RPMI8226 (cell line): ENCODE data around the gene TAF5.
"Not testable (repeated sequence)": the region's sequence is repeated elsewhere in the genome, so short reads cannot be mapped to it uniquely, and the experiment has no call there.

ENCODE experiments used
- DNase-seq: peaks from one replicate; pipeline ENCODE4 v3.0.0-alpha.2; 2015

TAF5 gene

GRCh38 chr10:103367782-103368518, at the start of gene TAF5:
Gene TAF5 (plus strand): TSS chr10:103367976. CDS start chr10:103367990, 14 bp downstream.
- peak; percentile 94 for DNase-seq

DNA sequence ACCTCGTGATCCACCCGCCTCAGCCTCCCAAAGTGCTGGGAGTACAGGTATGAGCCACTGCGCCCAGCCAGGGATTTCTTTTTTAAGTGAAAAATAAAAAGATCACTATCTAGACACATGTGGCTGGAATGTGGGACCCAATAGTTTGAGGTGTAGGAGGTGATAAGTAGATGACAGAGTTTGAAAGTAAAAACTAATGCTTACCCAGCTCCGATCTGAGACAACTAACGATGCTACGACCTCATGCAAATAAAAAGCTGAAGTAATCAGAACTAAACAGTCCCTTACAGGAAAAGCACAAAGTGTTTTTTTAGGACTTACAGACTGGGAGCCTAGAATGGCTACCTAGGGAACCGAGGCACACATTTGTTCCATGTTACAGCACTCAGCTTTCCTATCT, 39.9 kb upstream of the TAF5 start:
- DNase-seq, result no peak

DNA sequence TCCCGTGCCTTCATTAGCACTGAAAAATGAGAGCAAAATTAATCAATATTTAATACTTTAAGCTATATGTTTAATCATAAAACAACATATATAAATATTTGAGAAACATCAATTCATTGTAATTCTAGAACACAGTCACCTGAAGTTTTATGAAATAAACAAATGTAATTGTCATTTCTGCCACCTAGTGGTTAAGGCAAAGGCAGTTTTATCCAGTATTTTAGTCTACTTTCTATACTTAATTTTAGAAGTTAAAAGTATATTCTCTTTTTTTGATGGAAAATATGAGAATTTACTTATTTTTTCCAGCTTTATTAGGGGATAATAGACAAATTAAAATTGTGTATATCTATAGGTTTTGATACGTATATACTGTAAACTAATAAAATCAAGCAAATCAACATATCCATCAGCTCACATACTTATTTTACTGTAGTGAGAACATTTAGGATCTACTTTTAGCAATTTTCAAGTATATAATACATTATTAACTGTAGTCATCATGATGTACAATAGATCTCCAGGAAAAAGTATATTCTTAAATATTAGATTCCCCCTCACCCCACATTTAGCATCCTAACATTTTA, 33.7 kb upstream of the TAF5 start:
- DNase-seq, result peak; percentile 18

GRCh38 chr10:103334567-103334966, 33.2 kb upstream of the TAF5 start:
- no peak for DNase-seq

DNA sequence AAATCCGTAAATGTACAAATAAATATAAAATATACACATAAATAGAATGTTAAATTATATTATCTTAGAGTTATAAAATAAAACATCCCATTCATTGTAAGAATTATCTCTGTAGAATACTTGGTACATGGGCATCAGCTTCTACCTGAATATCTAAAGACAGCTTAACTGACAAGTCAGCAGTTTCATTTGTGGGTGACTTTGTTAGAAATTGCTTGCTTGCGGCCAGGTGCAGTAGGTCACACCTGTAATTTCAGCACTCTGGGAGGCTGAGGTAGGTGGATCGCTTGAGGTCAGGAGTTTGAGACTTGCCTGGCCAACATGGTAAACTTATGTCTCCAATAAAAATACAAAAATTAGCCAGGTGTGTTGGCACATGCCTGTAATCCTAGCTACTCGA, 31.4 kb upstream of the TAF5 start:
- DNase-seq, result peak; percentile 78

DNA sequence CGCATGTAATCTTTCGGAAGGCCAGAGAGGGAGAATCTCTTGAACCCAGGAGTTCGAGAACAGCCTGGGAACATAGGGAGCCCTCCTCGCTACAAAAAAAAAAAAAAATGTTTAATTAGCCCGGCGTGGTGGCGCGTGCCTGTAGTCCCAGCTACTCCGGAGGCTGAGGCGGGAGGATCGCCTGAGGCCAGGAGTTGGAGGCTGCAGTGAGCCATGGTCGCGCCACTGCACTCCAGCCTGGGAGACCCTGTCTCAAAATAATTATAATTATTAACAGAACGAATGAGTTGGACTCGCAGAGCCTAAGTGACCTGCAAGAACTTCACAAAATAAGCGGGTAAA, 17.6 kb upstream of the TAF5 start:
- DNase-seq, result no peak

DNA sequence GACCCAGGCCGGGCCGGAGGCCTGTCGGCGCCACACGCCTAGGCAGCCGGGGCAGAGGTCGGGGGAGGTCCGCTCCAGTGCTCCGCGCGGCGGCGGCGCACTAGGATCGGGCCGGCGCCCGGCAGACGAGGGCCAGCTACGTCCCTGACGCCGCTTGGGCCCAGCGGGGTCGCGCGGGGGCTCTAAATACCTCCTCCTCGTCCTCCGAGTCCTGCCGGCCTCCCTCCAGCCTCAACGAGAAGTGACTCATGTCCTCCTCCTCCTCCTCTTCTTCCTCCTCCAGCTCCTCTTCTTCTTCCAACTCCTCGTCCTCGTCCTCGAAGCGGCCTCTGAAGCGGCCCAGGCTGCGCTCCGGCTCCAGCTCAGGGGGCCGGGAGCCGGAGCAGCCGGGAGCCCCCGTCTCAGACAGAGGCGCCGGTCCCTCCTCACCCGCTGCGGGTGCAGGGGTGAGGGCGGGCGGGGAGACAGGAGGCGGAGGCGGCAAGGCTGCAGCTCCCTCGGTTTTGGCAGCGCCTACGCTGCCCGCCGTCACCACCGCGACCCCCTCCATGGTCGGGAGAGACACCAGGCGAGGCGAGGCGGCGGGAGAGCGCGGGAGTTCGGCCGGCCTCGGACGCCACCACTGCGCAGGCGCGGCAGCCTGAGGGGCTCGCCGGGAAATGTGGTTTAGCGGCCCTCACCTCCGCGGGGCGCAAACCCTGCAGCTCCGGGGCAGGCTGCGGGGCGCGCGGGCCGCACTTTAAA, 17.1 kb upstream of the TAF5 start, which contains the start of gene PCGF6:
Gene PCGF6 (minus strand): TSS at position 624 of the 744 bp plus-strand sequence. CDS start 74 bp downstream, at position 550.
- DNase-seq, result peak; percentile 81

GRCh38 chr10:103353281-103353680, 14.5 kb upstream of the TAF5 start:
- DNase-seq, result no peak

- not testable (repeated sequence) for DNase-seq
Observed at GRCh38 chr10:103354567-103354966, 13.2 kb upstream of the TAF5 start.

- DNase-seq, result no peak
Observed at GRCh38 chr10:103355906-103356599, 11.7 kb upstream of the TAF5 start.

DNA sequence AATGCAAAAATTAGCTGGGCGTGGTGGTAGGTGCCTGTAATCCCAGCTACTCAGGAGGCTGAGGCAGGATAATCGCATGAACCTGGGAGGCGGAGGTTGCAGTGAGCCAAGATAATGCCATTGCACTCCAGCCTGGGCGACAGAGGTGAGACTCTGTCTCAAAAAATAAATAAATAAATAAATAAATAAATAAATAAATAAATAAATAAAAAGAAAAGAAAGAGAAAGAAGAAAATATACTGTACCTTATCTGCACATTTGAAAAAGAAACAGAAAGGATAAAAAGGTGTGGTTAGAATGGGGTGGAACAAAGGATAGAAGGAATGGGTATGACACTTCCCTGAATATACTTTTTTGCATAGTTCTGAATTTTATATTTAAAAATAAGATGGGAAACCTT, 8.3 kb upstream of the TAF5 start:
- not testable (repeated sequence) for DNase-seq

- not testable (repeated sequence) for DNase-seq
Observed at GRCh38 chr10:103360791-103361190, 7.0 kb upstream of the TAF5 start.

DNA sequence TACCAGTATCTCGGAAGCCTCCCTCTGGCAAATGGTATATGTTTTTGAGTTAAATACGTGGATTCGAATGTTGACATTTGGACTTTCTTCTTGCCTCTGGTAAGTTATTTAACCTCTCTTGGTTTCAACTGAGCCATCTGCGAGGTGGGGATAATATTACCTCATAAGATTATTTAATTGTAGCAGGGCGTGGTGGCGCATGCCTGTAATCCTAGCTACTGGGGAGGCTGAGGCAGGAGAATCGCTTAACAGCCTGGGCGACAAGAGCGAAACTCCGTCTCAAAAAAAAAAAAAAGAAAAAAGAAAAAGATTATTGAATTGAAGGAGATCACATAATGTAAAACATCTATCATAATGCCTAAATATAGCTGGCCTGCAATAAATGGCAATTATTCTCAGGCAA, 396 bp upstream of the TAF5 start:
- DNase-seq, result no peak

GRCh38 chr10:103373544-103373943, 5.8 kb downstream of the TAF5 start:
- no peak for DNase-seq

DNA sequence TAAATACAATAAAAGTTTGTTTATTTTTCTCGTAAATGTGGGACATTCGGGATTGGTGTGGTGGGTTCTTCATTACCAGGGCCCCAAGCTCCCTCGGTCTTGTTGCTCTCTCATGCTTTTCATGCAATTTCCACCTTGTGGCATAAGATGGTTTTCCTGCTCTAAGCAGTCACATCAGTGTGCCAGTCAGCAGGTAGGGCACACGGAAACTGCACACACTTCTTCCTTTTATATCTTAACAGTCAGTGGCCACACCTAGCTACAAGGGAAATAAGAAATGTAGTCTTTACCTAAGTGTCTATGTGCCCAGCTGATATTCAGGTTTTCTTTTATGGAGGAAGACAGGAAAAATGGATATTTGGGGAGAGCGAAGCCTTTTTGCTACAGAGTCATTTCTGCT, 6.5 kb downstream of the TAF5 start:
- DNase-seq, result no peak

DNA sequence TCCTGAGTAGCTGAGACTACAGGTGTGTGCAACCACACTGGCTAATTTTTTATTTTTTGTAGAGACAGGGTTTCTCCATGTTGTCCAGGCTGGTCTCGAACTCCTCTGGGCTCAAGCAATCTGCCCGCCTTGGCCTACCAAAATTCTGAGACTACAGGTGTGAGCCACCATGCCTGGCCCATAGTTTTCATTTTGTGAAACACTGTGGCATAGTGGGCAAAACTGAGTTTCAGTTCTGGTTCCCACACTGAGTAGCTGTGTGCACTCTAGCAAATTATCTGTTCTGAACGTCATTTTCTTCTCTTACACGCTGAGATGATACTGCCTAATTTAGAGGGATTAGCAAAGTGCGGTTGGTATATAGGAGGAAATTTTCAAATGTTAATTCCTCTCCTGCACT, 15.0 kb downstream of the TAF5 start:
- DNase-seq, result no peak

- no peak for DNase-seq
Observed at GRCh38 chr10:103394180-103394579, 26.4 kb downstream of the TAF5 start.

DNA sequence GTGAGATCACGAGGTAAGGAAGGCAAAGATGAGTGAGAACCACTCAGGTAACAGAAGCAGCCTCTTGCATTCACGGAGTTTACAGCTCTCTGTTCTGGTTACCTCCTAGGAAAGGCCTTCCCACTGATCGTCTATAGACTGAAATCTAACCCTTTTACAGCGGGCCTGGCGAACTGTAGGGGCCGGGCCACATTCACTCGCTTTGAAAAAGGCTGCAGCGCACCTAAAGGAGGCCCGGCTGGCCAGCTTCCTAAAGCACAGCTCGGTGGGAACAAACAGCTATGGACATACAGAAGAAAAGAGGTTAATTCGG, 27.9 kb downstream of the TAF5 start:
- peak; percentile 5 for DNase-seq

DNA sequence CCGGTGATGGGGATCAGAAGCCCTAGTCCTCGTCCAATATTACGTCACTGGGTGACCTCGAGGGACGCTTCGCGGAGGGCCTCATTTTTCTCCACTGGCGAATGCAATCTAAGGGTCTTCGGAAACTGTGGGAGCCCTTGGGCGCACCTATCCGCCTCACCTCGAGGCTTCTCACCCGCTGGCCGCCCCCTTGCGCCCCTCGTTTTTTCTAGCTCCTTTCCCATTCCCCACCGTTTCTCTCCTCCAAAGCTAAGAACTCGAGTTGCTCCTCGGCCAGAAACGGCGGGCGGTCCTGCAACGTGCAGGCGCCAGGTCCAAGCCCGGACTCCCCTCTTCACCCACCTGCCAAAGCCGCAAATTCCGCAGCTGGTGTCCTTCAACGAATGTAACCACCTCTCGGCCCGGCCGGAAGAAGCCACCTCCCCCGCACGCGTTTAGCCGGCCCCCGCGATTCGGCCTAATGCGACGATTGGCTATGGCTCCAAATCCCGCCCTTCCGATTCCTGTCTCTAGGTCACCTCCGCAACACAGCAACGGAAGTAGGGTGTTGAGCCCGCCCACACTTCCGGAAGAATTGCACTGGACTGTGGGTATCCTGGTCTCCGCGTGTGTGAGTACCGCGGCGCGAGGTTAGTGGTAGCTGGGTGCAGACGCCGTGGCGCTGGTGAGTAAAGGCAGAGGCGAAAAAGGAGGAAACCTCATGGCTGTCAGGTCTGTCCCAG, 28.5 kb downstream of the TAF5 start, which contains the start of the genes ATP5MK and PDCD11:
Gene ATP5MK (minus strand): TSS at position 409 of the 722 bp plus-strand sequence. CDS start 4,018 bp downstream, outside the sequence.
Gene PDCD11 (plus strand): TSS at position 560 of the 722 bp plus-strand sequence. CDS start 1,801 bp downstream, outside the sequence.
- peak; percentile 97 for DNase-seq

- DNase-seq, result no peak
Observed at GRCh38 chr10:103396789-103397087, 29.0 kb downstream of the TAF5 start.

DNA sequence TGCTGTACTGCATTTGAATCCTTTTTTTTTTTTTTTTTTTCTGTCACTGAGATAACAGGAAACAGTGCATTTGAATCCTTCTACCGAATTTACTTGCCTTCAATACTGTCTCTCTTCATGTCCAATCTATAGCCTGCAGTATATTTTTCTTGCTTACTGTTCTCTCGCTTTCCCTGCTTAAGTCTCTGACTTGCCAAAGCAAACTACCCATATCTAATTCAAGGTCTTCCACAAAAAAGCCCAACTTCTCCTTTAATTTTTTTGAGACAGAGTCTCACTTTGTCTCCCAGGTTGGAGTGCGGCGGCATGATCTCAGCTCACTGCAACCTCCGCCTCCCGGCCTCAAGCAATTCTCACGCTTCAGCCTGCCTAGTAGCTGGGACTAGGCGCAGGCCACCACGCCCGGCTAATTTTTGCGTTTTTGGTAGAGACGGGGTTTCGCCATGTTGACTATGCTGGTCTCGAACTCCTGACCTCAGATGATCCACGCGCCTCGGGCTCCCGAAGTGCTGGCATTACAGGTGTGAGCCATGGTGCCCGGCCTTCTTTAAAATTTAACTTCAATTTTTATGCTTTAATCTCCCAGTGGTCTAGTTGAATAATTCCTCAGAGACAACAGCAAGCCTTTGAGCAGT, 29.5 kb downstream of the TAF5 start:
- DNase-seq, result peak; percentile 18

GRCh38 chr10:103413564-103413963, 45.8 kb downstream of the TAF5 start:
- DNase-seq, result no peak
